ENCODE data around the gene ALDH1B1.
"Not testable (repeated sequence)": the region's sequence is repeated elsewhere in the genome, so short reads cannot be mapped to it uniquely, and the experiment has no call there.

Gene ALDH1B1

GRCh38 chr9:38387066-38387465 lies 5.4 kb upstream of the ALDH1B1 start:
- DNase-seq (ENCODE audit: low spot score), result no peak

GRCh38 chr9:38387751-38388150 lies 4.8 kb upstream of the ALDH1B1 start:
- no peak for DNase-seq (ENCODE audit: low spot score)

- no peak for DNase-seq (ENCODE audit: low spot score)
Measured at GRCh38 chr9:38388283-38389223, 3.9 kb upstream of the ALDH1B1 start.

- DNase-seq (ENCODE audit: low spot score), result no peak
Measured at GRCh38 chr9:38389313-38389712, 3.2 kb upstream of the ALDH1B1 start.

- DNase-seq (ENCODE audit: low spot score), result no peak
Measured at GRCh38 chr9:38390442-38390841, 2.1 kb upstream of the ALDH1B1 start.

GRCh38 chr9:38390851-38391250 lies 1.7 kb upstream of the ALDH1B1 start:
- DNase-seq (ENCODE audit: low spot score), result no peak

GRCh38 chr9:38391278-38392118 lies 1.0 kb upstream of the ALDH1B1 start:
- no peak for DNase-seq (ENCODE audit: low spot score)

GRCh38 chr9:38393128-38393796 lies 760 bp downstream of the ALDH1B1 start:
- peak; percentile 4 for DNase-seq (ENCODE audit: low spot score)

GRCh38 chr9:38394416-38394815 lies 1.9 kb downstream of the ALDH1B1 start:
- DNase-seq (ENCODE audit: low spot score), result no peak

GRCh38 chr9:38395653-38396370 lies 3.3 kb downstream of the ALDH1B1 start:
- no peak for DNase-seq (ENCODE audit: low spot score)

- no peak for DNase-seq (ENCODE audit: low spot score)
Measured at GRCh38 chr9:38396371-38396671, 3.8 kb downstream of the ALDH1B1 start.

- DNase-seq (ENCODE audit: low spot score), result not testable (repeated sequence)
Measured at GRCh38 chr9:38399191-38399590, 6.7 kb downstream of the ALDH1B1 start.

GRCh38 chr9:38401994-38402393 lies 9.5 kb downstream of the ALDH1B1 start:
- no peak for DNase-seq (ENCODE audit: low spot score)

GRCh38 chr9:38404314-38404713 lies 11.8 kb downstream of the ALDH1B1 start:
- DNase-seq (ENCODE audit: low spot score), result no peak

GRCh38 chr9:38405785-38406184 lies 13.3 kb downstream of the ALDH1B1 start:
- DNase-seq (ENCODE audit: low spot score), result no peak

- no peak for DNase-seq (ENCODE audit: low spot score)
Measured at GRCh38 chr9:38406476-38407186, 14.1 kb downstream of the ALDH1B1 start.

GRCh38 chr9:38408719-38409118 lies 16.2 kb downstream of the ALDH1B1 start:
- no peak for DNase-seq (ENCODE audit: low spot score)

GRCh38 chr9:38412751-38413150 lies 20.2 kb downstream of the ALDH1B1 start:
- no peak for DNase-seq (ENCODE audit: low spot score)

- no peak for DNase-seq (ENCODE audit: low spot score)
Measured at GRCh38 chr9:38413283-38413682, 20.8 kb downstream of the ALDH1B1 start.

GRCh38 chr9:38414040-38414723 lies 21.7 kb downstream of the ALDH1B1 start:
- DNase-seq (ENCODE audit: low spot score), result no peak

- DNase-seq (ENCODE audit: low spot score), result no peak
Measured at GRCh38 chr9:38415856-38416255, 23.4 kb downstream of the ALDH1B1 start.

All from activated CD4-positive, alpha-beta T cell treated with anti-CD3 and anti-CD28 coated beads, Interleukin-2, Interleukin-4, amounts not matched to agents 100 ng/mL and 50 ng/mL, durations not matched to agents 16 hours and 8 hours (primary cell).